Eye (tissue), 1 donor: ENCODE measurements around the gene SLC35B2.

Experiments
- DNase-seq: peaks from one replicate; pipeline ENCODE4 v3.0.0-alpha.2; 2015

SLC35B2 gene

DNA sequence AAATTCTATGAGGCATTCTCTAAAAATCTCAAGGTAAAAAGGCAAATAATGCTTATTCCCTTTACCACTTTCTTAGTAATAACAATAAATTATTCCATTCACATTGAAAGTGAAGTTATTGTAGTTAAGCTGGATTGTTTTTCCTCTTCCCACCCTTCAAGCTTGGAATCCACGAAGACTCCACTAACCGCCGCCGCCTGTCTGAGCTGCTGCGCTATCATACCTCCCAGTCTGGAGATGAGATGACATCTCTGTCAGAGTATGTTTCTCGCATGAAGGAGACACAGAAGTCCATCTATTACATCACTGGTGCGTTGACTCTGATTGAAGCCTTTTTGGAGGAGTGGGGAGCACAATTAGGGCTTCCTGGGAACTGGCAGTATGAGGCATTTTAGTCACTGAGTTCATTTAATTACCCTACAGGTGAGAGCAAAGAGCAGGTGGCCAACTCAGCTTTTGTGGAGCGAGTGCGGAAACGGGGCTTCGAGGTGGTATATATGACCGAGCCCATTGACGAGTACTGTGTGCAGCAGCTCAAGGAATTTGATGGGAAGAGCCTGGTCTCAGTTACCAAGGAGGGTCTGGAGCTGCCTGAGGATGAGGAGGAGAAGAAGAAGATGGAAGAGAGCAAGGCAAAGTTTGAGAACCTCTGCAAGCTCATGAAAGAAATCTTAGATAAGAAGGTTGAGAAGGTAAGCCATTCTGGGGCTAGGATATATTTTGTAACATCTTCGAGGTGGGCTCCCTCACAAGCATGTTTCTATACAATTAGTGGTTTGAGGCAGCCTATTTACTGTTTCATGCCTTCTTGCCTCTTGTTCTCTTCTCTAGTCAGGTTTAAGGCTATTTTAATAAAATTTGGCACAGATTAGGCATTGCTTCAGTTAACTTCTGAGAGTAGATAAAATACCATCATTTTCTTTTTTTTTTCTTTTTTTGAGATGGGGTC, 5.5 kb downstream of the SLC35B2 start:
- no peak for DNase-seq

DNA sequence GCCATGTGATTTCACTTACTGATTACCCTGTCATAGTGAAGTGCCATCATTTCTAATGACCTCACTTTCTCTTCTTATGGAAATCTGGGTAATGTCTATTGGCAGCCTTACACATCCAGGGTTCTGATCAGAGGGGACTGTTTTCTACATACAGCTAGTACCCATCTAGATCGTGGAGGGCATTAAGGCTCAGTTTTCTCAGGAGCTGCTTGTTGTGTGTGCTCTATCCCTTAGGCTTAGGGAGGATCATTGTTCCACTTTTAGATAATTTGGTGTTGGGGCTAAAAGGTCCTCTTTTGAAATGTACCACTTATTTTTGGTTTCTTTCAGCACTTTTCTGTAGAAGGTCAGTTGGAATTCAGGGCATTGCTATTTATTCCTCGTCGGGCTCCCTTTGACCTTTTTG, 6.6 kb downstream of the SLC35B2 start:
- no peak for DNase-seq

GRCh38 chr6:44250067-44250717, 7.1 kb downstream of the SLC35B2 start:
- DNase-seq = no peak

DNA sequence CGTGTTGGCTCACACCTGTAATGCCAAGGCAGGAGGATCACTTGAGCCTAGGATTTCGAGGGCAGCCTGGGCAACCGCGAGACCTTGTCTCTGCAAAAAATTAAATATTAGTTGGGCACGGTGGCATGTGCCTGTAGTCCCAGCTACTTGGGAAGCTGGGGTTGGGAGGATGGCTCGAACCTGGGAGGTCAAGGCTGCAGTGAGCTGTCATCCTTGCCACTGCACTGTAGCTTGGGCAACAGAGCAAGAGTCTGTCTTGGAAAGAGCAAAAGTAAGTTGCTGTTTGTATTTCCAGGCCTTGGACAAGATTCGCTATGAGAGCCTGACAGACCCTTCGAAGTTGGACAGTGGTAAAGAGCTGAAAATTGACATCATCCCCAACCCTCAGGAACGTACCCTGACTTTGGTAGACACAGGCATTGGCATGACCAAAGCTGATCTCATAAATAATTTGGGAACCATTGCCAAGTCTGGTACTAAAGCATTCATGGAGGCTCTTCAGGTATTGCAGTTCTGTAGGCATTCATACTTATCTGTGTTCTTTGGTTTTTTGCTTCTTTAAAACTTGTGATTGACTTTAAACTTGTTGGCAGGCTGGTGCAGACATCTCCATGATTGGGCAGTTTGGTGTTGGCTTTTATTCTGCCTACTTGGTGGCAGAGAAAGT, 8.1 kb downstream of the SLC35B2 start:
- no peak for DNase-seq

GRCh38 chr6:44248579-44248978, 8.7 kb downstream of the SLC35B2 start:
- DNase-seq = no peak

DNA sequence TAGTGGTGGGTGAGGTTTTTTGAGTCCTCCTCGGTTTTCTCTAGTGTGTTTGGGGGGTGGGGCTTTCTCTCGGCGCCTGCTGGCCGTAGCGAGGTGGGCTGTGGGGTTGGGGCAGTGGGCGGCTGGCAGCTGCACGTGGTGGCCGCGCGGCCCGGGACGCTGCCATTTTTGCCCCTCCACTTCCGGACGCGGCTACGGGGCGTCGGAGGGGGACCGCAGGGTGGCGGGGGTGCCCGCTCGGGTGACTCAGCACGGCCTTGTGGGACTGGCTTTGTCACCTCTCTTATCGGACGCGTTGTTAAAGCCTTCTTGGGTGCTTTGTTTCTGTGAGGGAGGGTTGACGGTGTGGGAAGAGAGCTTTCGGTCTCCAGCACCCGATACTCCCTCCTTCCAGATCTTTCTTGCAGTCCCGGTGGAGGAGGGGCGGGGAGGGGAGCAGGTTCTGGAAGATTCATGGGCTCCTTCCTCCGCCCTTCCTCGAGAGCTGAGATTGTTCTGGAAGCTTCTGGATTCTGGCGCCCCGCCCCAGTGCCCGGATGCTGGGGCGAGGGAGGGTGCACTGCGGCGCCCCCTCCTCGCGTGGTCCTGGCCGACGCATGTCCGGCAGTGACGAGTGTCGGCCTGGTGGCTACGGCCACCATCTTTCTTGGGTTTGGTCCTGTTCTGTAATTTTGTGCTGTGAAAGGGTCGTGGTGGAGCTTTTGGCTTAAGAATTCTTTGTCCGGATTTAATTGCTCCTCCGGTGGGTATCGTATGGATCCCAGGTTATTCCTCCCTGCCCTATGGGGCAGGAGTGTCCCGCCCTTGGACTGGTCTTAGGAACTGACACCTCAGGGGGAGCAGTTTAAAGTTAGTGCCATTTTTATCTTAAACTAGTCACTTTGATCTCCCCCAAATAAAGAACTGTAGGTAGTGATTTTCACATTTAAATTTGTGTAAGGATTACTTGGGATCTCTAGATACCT, 9.7 kb downstream of the SLC35B2 start:
- peak; percentile 77 for DNase-seq

GRCh38 chr6:44246663-44247337, 10.5 kb downstream of the SLC35B2 start, which contains the start of gene HSP90AB1:
Gene HSP90AB1 (plus strand): TSS chr6:44247101. CDS start chr6:44248630, 1,529 bp downstream.
- peak; percentile 98 for DNase-seq

DNA sequence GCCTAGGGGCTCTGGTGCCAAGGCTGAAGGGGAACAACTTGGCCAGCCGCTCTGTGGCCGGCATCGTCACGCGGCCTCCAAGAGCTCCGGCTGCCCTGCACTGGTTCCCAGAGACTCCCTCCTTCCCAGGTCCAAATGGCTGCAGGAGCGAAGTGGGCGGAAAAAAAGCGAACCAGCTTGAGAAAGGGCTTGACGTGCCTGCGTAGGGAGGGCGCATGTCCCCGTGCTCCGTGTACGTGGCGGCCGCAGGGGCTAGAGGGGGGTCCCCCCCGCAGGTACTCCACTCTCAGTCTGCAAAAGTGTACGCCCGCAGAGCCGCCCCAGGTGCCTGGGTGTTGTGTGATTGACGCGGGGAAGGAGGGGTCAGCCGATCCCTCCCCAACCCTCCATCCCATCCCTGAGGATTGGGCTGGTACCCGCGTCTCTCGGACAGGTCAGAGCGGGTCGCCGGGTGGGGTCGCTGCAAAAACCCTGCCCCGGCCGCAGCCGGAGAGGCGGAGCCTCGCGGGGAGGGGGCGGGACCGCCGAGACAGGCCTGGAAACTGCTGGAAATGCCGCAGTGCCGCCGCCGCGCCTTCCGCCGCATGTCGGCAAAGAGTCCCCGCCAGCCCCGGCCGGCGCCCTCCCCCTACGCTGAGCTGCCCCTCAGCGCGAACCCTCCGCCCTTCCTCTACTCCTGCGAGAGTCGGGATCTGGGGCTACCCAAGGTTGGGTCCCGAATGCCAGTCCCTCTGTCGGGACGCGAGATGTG, 11.2 kb downstream of the SLC35B2 start:
- DNase-seq = peak; percentile 95

DNA sequence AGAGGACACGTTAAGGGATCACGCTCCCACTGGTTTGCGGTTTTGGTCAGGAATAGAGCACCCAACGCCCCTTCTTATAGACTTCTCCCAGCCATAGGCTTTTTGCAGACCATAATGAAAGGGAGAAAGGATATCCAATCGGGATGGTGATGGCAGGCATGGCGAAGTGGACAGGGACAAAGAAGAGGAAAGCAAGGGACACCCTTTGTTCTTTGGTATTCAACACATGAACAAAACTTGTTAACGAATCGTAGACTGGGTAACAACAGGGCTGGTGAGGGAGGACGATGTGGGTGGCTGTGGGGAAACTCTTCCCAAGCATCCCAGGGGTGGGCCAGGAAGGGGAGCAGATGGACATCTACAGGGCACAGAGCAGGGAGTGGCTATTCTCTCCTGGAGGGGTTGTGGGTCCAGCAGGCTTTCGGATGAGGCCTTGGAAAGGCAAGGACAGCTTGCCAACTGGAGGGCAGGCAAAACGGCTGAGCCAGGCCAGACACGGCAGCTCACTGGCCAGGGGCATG, 11.9 kb downstream of the SLC35B2 start:
- no peak for DNase-seq

DNA sequence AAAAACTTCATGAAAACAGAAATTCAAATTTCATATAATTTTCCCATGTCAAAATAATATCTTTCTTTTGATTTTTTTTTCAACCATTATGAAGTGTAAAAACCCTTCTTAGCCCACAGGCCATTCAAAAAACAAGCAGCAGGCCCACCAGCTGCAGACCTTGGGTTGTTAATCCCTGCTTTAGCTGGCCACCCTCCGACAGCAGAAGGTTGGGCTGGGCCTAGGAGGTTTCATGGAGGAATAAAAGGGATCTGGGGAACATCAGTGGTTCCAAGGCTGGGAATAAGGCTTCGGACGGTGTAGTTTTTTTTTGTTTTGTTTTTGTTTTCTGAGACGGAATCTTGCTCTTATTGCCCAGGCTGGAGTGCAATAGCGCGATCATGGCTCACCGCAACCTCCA, 14.0 kb downstream of the SLC35B2 start:
- no peak for DNase-seq

DNA sequence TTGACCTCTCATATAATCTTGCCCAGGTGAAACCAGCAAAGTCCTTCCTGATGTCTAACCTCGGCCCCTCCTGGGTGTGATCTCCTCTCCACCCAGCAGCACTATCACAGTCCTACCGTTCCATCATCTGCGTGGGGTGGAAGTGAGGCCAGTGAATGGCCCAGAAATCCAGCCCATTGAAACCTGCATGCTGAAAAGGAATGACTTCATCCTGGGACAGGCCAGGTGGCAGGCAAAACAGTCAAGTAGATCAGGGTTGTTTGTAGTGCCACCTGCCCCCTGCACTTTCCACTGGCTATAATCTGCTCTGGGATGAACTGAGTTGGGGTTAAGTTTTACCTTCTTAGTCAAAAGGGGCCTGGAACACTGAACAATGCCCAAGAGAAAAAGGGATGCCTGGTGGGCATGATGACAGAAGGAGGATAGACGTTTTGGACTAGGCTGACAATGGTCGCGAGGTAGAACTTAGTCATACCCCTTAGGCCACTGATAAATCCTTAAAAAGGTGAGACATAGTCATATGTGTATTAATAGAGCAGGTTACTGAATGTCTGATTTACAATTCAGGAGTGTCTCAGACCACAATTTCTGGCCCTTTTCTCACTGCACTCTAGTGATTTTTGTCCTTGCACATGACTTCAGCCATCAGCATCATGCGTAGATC, 18.5 kb downstream of the SLC35B2 start:
- DNase-seq = no peak

DNA sequence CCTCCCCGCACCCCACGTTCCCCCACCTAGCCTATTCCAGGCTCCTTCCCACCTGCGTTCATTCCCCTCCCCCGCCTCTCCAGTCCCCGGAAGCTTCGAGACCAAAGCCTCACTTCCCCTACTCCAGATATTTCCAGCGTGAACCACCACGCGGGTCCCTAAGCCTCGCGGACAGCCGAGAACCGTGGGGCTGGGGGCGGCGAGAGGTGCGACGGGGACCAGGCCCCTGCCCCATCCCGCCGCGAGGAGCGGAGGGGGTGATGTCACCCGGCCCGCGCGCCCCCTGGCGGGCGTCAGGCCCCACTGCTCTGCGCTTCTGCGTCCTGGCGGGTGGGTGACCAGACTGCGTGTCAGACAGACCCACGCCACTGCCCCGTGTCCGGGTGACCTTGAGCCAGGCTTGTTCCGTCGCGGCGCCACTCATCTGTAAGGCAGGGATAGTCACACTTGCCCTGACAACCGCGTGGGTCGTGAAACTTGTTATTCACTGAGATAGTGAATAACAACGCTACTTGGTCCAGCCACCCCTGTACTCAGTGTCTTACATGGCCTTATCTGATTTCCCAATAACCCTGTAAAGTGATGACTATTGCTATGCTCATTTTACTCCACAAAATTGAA, 19.4 kb downstream of the SLC35B2 start:
- peak; percentile 94 for DNase-seq

DNA sequence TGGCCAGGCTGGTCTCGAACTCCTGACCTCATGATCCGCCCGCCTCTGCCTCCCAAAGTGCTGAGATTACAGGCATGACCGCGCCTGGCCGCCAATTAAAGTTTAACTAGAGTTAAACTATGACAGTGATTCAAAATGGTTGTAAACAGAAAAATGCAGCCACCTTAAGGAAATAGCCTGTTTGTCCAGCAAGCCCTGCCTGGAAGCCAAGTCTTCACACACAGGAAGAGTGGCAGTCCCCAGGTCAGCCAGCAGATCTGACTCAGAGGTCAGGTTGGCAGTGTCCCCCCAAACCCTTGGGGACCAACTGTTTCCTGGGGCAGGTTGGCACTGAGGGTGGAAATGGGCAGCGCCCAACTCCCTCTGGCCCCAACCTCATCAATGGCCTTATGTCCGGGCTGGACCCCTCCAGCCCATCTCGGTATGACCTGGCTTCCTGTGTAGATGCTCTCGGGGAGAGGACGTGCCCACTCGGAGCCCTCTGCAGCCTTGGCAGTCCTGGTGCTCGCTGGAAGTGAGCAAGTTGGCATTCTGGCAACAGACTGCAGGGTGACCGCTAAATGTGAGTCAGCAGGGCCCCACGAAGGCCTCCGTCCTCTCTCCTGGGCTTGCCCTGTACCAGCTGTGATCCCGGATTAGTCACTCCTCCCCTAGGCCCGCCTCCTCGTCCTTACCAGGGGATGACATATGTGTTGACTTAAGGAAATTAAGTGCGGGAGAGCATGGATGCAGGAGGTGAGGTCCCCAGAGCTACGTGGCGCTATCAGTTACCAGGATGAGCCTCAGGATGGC, 20.1 kb downstream of the SLC35B2 start:
- peak; percentile 91 for DNase-seq

GRCh38 chr6:44235891-44236516, 21.3 kb downstream of the SLC35B2 start:
- no peak for DNase-seq

GRCh38 chr6:44235269-44235668, 22.1 kb downstream of the SLC35B2 start:
- no peak for DNase-seq

- DNase-seq = peak; percentile 77
These were observed 23.0 kb downstream of the SLC35B2 start for GRCh38 chr6:44234101-44235025.

DNA sequence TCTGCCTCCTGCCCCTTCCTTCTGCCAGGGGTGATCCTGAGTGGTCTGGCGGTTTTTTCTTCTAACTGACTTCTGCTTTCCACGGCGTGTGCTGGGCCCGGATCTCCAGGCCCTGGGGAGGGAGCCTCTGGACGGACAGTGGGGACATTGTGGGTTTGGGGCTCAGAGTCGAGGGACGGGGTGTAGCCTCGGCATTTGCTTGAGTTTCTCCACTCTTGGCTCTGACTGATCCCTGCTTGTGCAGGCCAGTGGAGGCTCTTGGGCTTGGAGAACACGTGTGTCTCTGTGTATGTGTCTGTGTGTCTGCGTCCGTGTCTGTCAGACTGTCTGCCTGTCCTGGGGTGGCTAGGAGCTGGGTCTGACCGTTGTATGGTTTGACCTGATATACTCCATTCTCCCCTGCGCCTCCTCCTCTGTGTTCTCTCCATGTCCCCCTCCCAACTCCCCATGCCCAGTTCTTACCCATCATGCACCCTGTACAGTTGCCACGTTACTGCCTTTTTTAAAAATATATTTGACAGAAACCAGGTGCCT, 23.7 kb downstream of the SLC35B2 start:
- no peak for DNase-seq
